A549 (cell line): ENCODE results near the gene HMCN1. TPM values are rescaled to one million over a fixed set of nuclear protein-coding genes. Genes with fewer than 3 reads are reported as not detected.

Experiments
- ATAC-seq, 2 experiments: fragments of 200-7000 bp in 1 of 2; fragments of >200 bp in 1 of 2; cut with Nextera tagmentation in 1 of 2; cut with Tn5 transposase in 1 of 2; 3 replicates each; pipeline versions ENCODE4 v1.8.0 to v1.9.1; 2018 to 2020; ENCODE audit warnings: mild to moderate bottlenecking in 1 of 2, moderate library complexity in 1 of 2
- CTCF ChIA-PET: fragments of 300-600 bp; sonication (Branson Sonifier 250); formaldehyde crosslinking; extraction: SDS; loops from one replicate; lab custom pipeline; 2021; ENCODE audit warnings: antibody characterized with exemption, inconsistent platforms; lab: Yijun Ruan, JAX
- POLR2A ChIA-PET: fragments of 350-600 bp; formaldehyde crosslinking; extraction: SDS; loops from one replicate; lab custom pipeline; 2021; ENCODE audit warnings: antibody characterized with exemption, inconsistent platforms; lab: Yijun Ruan, JAX
- DNase-seq, 2 experiments: peaks; one replicate each; pipeline versions ENCODE4 v3.0.0 to v3.0.0-alpha.2; 2011 to 2016; ENCODE audit warnings: low read depth in 1 of 2, low spot score in 1 of 2
- FAIRE-seq: peaks from 2 replicates; lab custom pipeline; 2011; peaks lifted over from hg19 to GRCh38; lab: Jason Lieb, UNC
- H3K27ac ChIP-seq, 2 experiments: fragments of >200 bp; sonication (Bioruptor Twin); formaldehyde crosslinking; 3 replicates each; pipeline ENCODE4 v1.5.1; 2016 to 2017
- H3K4me1 ChIP-seq: fragments of >200 bp; sonication (Bioruptor Twin); formaldehyde crosslinking; 3 replicates; pipeline ENCODE4 v1.6.1; 2016
- H3K4me2 ChIP-seq: fragments of >200 bp; sonication (Bioruptor Twin); formaldehyde crosslinking; 3 replicates; pipeline ENCODE4 v1.6.1; 2016
- H3K4me3 ChIP-seq: fragments of >200 bp; sonication (Bioruptor Twin); formaldehyde crosslinking; 3 replicates; pipeline ENCODE4 v1.5.1; 2016
- H3K9me3 ChIP-seq: fragments of >200 bp; sonication (Bioruptor Twin); formaldehyde crosslinking; 3 replicates; pipeline ENCODE4 v1.6.1; 2016
- CBX8 ChIP-seq: fragments of 200-600 bp; sonication (generic); IDR thresholded peaks from 2 replicates; pipeline ENCODE4 v1.6.1; 2016
- CHD4 ChIP-seq: fragments of 200-600 bp; sonication (generic); IDR thresholded peaks from 2 replicates; pipeline ENCODE4 v1.6.1; 2016; ENCODE audit warnings: antibody characterized with exemption, mild to moderate bottlenecking, borderline replicate concordance
- CTCF ChIP-seq: fragments of >200 bp; sonication (Bioruptor Twin); formaldehyde crosslinking; IDR thresholded peaks from 3 replicates; pipeline ENCODE4 v1.5.1; 2016
- E2F6 ChIP-seq: IDR thresholded peaks from 2 replicates; pipeline ENCODE4 v1.6.1; 2012; ENCODE audit warnings: low read depth, borderline replicate concordance
- EHMT2 ChIP-seq: fragments of 200-600 bp; sonication (generic); IDR thresholded peaks from 2 replicates; pipeline ENCODE4 v1.6.1; 2016; ENCODE audit warnings: antibody characterized with exemption, low read depth, mild to moderate bottlenecking, moderate library complexity
- FOSB ChIP-seq: fragments of 250-450 bp; sonication (Bioruptor Pico); IDR thresholded peaks from 2 replicates; pipeline ENCODE4 v1.5.0; 2020; ENCODE audit warnings: mild to moderate bottlenecking, moderate library complexity
- HDAC2 ChIP-seq: fragments of 200-600 bp; sonication (generic); IDR thresholded peaks from 2 replicates; pipeline ENCODE4 v1.6.1; 2016
- HES2 ChIP-seq: fragments of >200 bp; sonication (Bioruptor Twin); formaldehyde crosslinking; IDR thresholded peaks from 2 replicates; pipeline ENCODE4 v1.6.1; 2016
- HMGXB4 ChIP-seq: fragments of 250-450 bp; sonication (Bioruptor Pico); IDR thresholded peaks from 2 replicates; pipeline ENCODE4 v1.5.0; 2021; ENCODE audit warnings: mild to moderate bottlenecking, moderate library complexity, borderline replicate concordance
- HOXB13 ChIP-seq: fragments of 250-450 bp; sonication (Bioruptor Pico); IDR thresholded peaks from 2 replicates; pipeline ENCODE4 v1.5.0; 2020; ENCODE audit warnings: low read depth, mild to moderate bottlenecking, moderate library complexity
- KDM5A ChIP-seq: fragments of 200-600 bp; sonication (generic); IDR thresholded peaks from 2 replicates; pipeline ENCODE4 v1.6.1; 2016; ENCODE audit warnings: antibody characterized with exemption, mild to moderate bottlenecking
- NPAS2 ChIP-seq: fragments of 250-450 bp; sonication (Bioruptor Pico); IDR thresholded peaks from 2 replicates; pipeline ENCODE4 v1.8.0; 2022; ENCODE audit warnings: mild to moderate bottlenecking, moderate library complexity, borderline replicate concordance
- POLR2A ChIP-seq: IDR thresholded peaks from 2 replicates; pipeline ENCODE4 v1.6.1; 2012; ENCODE audit warnings: mild to moderate bottlenecking, low read length
- RAD21 ChIP-seq, 2 experiments: fragments of >200 bp in 1 of 2; sonication (Bioruptor Twin) in 1 of 2; formaldehyde crosslinking in 1 of 2; IDR thresholded peaks in 1 of 2; conservative IDR thresholded peaks in 1 of 2; 2 replicates in 1 of 2; 3 replicates in 1 of 2; pipeline ENCODE4 v1.6.1; 2012 to 2018; ENCODE audit warnings: inconsistent platforms in 1 of 2
- RARB ChIP-seq: fragments of 250-450 bp; sonication (Bioruptor Pico); IDR thresholded peaks from 2 replicates; pipeline ENCODE4 v1.8.0; 2021; ENCODE audit warnings: mild to moderate bottlenecking, moderate library complexity
- RFX5 ChIP-seq: fragments of 450-650 bp; IDR thresholded peaks from 2 replicates; pipeline ENCODE4 v1.7.1; 2014; ENCODE audit warnings: antibody characterized with exemption, mild to moderate bottlenecking, moderate library complexity
- RNF2 ChIP-seq: fragments of 200-600 bp; sonication (generic); IDR thresholded peaks from 2 replicates; pipeline ENCODE4 v1.6.1; 2016; ENCODE audit warnings: low read depth, mild to moderate bottlenecking, antibody characterized with exemption, moderate library complexity, borderline replicate concordance
- SMC3 ChIP-seq: fragments of >200 bp; sonication (Bioruptor Twin); formaldehyde crosslinking; IDR thresholded peaks from 3 replicates; pipeline ENCODE4 v1.6.1; 2018; ENCODE audit warnings: inconsistent platforms
- TP53 ChIP-seq: fragments of 250-450 bp; sonication (Bioruptor Pico); IDR thresholded peaks from 2 replicates; pipeline ENCODE4 v1.5.0; 2021; ENCODE audit warnings: mild to moderate bottlenecking, moderate library complexity
- ZNF302 ChIP-seq: fragments of 250-450 bp; sonication (Bioruptor Pico); IDR thresholded peaks from 2 replicates; pipeline ENCODE4 v1.9.0; 2021; ENCODE audit warnings: inconsistent platforms, mild to moderate bottlenecking, moderate library complexity
- WGBS: methylation state at CpG from one replicate; pipeline ENCODE4 v1.1.6; 2017; ENCODE audit errors: missing lambda C conversion rate; 5-methylcytosine and 5-hydroxymethylcytosine counted together
- polyA plus RNA-seq, 4 experiments: library from polyadenylated mRNA; depleted of rRNA in 3 of 4; stranded (reverse); fragments of >200 nt; fragmentation: RNase III in 1 of 4; extraction: RNeasy Plus Mini Kit Qiagen cat#74134 plus additional on column Dnase treatment in 1 of 4; gene quantifications; 2 replicates in 3 of 4; 3 replicates in 1 of 4; pipeline ENCODE4 v1.2.3, GENCODE V29; 2011 to 2017

The HMCN1 gene
- polyA plus RNA-seq, 2 of the 4 experiments (the other 2 are of a cell fraction), result 0.03 to 0.06 TPM

GRCh38 chr1:185731446-185731845 lies 2.7 kb upstream of the HMCN1 start:
- POLR2A ChIA-PET, result no interaction called here
- FAIRE-seq, result no peak
- 0 out of 3 replicates have a peak, but pooled peaks cover 10% of the 10 kb centered on the region for H3K4me1 ChIP-seq

GRCh38 chr1:185732951-185733350 lies 1.2 kb upstream of the HMCN1 start:
- POLR2A ChIA-PET, result no interaction called here

More at GRCh38 chr1:185731446-185731845, 2.7 kb upstream of the HMCN1 start:
- CTCF ChIA-PET, result no interaction called here
- no peak for DNase-seq
- no peak overlapping the region for H3K27ac ChIP-seq
- no peak overlapping the region for H3K4me3 ChIP-seq
- no peaks in the 10 kb centered on the region for H3K9me3 ChIP-seq
- WGBS, result 0% methylated on average over 1 of the region's 1 CpG
- no peak for ATAC-seq
- H3K4me2 ChIP-seq, result no peak overlapping the region
- TF ChIP-seq NPAS2 (no peak), HOXB13 (no peak), FOSB (CRISPR knock-in tag) (no peak), RARB (CRISPR knock-in tag) (no peak)

More at GRCh38 chr1:185732951-185733350, 1.2 kb upstream of the HMCN1 start:
- ATAC-seq (no peak), DNase-seq (no peak), FAIRE-seq (no peak)
- Histone ChIP-seq H3K4me2 (no peak overlapping the region), H3K4me1 (0 out of 3 replicates have a peak, but pooled peaks cover 10% of the 10 kb centered on the region), H3K4me3 (no peak overlapping the region; the same call in 2 of the 3 replicates), H3K9me3 (no peaks in the 10 kb centered on the region), H3K27ac (no peak overlapping the region)
- WGBS, result 23% methylated on average over 5 of the region's 5 CpGs
- TF ChIP-seq POLR2A, result no peak
- TF ChIP-seq ZNF302 (CRISPR knock-in tag), result no peak
- no peak for TF ChIP-seq HES2
- no peak for TF ChIP-seq CTCF
- TF ChIP-seq EHMT2, result no peak
- no peak for TF ChIP-seq NPAS2
- no peak for TF ChIP-seq RFX5
- peak; percentile 75; the same call in 1 of the 2 replicates for TF ChIP-seq CBX8
- no peak for TF ChIP-seq KDM5A
- no peak for TF ChIP-seq CHD4
- no peak for TF ChIP-seq SMC3
- no peak for TF ChIP-seq HMGXB4 (CRISPR knock-in tag)
- no peak for TF ChIP-seq HDAC2
- TF ChIP-seq RNF2, result 0 out of 2 replicates have a peak, but pooled peaks have one; percentile 52
- TF ChIP-seq RAD21 (conservative IDR thresholded peaks at IDR 0.05 in 1 of 2, IDR thresholded peaks at IDR 0.05 in 1 of 2), result no peak
- TF ChIP-seq TP53, result no peak
- TF ChIP-seq E2F6, result no peak
- CTCF ChIA-PET, result interaction anchor here (1.0 to 3.6 kb wide), 3 partner anchors 11 to 26 kb away, joined by 3 to 32 read pairs (median 5); no protein-coding TSS in a partner anchor
